Psoas muscle (tissue), 8 donors: ENCODE data around the gene SOD3. TPM values are rescaled to one million over a fixed set of nuclear protein-coding genes. Genes with fewer than 3 reads are reported as not detected.

Experiments used
- ATAC-seq, 4 donors: fragments of 200-7000 bp; cut with Tn5 transposase; one replicate each; pipeline ENCODE4 v1.9.1; 2020; ENCODE audit warnings: moderate library complexity in 3 of 4, mild to moderate bottlenecking in 2 of 4
- DNase-seq, 2 donors: peaks; one replicate each; pipeline ENCODE4 v3.0.0-alpha.2; 2020
- H3K27ac ChIP-seq: fragments of 200-600 bp; one replicate; pipeline ENCODE4 v1.8.0; 2022
- H3K27me3 ChIP-seq, 3 donors: fragments of 200-600 bp in 1 of 3; one replicate each; pipeline versions ENCODE4 v1.6.1 to v1.8.0; 2013 to 2022; ENCODE audit warnings: low read length in 2 of 3, mild to moderate bottlenecking in 2 of 3, moderate library complexity in 1 of 3; ENCODE audit not compliant: insufficient read depth in 3 of 3
- H3K36me3 ChIP-seq, 2 donors: fragments of 200-600 bp in 1 of 2; one replicate each; pipeline versions ENCODE4 v1.6.1 to v1.8.0; 2013 to 2022; ENCODE audit warnings: low read depth in 1 of 2, mild to moderate bottlenecking in 1 of 2, moderate library complexity in 1 of 2; ENCODE audit not compliant: insufficient read depth in 1 of 2
- H3K4me1 ChIP-seq: fragments of 200-600 bp; one replicate; pipeline ENCODE4 v1.8.0; 2022
- H3K4me3 ChIP-seq: fragments of 200-600 bp; one replicate; pipeline ENCODE4 v1.8.0; 2022; ENCODE audit warnings: mild to moderate bottlenecking
- H3K9me3 ChIP-seq: fragments of 200-600 bp; one replicate; pipeline ENCODE4 v1.8.0; 2022
- WGBS, 3 donors: extraction: QIAGEN DNeasy Blood & Tissue Kit; methylation state at CpG; one replicate each; pipeline versions ENCODE4 v1.1.6 to v1.1.7; 2013; 5-methylcytosine and 5-hydroxymethylcytosine counted together
- intact Hi-C, 2 donors: fragments of 100-400 bp; cut with DNase I; formaldehyde crosslinking; loops; one replicate each; pipeline versions ENCODE4 v1.11.0 to v1.14.2; 2022
- polyA plus RNA-seq, 3 donors: library from polyadenylated mRNA; stranded (reverse); fragments of 200-250 nt; gene quantifications; one replicate each; pipeline ENCODE4 v1.2.3, GENCODE V29; 2013
- total RNA-seq, 4 donors: library from RNA; stranded (reverse); fragmentation: NEBNext Ultra II Directional in 2 of 4; extraction: Animal tissue kit (Norgen Biotek cat#: 25700) in 2 of 4; gene quantifications; one replicate each; pipeline versions ENCODE4 v1.2.1 to v1.2.4, GENCODE V29; 2021 to 2023
- TF ChIP-seq, protein P1 (sequence below): fragments of 200-600 bp; IDR thresholded peaks from one replicate; pipeline ENCODE4 v1.8.0; 2022; ENCODE audit warnings: antibody characterized with exemption
- donor health status: healthy with polysubstance abuse.
- donor health status: DM: no; HTN: no; CAD: no; lungs with moderate emphysema.
- donor health status: Bipolar disorder and iron deficiency.
- donor health status: healthy.
- donor health status: DM: yes; HTN: yes; CAD: no.
- donor health status: DM: no; HTN: no; CAD: no.
- donor health status: DM: no; HTN: no; CAD: no.
- donor health status: DM: yes; HTN: yes; CAD: no.

Gene SOD3
- total and polyA plus RNA-seq, 7 donors, result 1.5 to 15.6 (median 5.3) TPM

DNA sequence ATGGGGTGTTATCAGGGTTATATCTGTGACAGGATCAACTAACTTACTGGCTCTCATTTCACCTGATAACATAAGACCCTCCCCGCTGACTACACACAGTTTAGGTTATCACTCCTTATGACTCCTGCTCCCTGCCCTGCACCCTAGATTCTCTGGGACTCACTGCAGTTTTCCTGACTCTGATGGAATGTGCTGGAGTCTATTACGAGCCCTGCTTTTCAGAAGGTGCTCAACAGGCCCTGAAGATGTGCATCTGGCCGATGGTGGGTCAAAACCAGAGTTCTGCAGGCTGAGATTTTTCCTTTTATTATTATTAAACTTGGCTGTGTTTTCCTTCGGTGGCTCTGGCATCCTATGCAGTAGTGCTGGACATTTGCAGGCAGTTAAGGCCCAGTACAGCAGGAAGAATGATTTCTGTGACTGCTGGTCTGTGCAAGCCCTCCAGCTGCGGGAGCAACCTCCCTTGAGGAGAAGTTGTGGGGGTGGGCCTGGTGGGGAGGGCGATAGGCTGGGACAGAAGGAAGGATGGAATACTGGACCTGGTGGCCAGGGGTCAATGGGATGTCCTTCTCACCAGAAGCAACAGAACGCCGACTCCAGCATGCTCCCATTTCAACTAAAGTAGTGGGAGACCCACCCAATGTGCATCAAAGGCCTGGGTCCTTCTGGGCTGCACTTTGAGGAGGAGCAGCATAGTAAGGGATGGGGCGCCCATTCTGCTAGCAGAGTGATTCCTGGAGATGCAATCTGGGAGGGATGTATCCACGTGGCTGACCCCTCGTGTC lies 11.0 kb downstream of the SOD3 start:
- Histone ChIP-seq H3K9me3 (no peaks in the 10 kb centered on the region), H3K27ac (no peak overlapping the region), H3K4me3 (no peak overlapping the region), H3K27me3 (no peaks in the 10 kb centered on the region), H3K4me1 (peaks cover 4% of the 10 kb centered on the region), H3K36me3 (peaks cover 0 to 14% of the 10 kb centered on the region in 2 donors)
- ATAC-seq (no peak), DNase-seq (no peak)
- intact Hi-C loops, result no loop called here
- WGBS, 3 donors, result 90 to 93% (median 91%) methylated on average over 11 of the region's 11 CpGs
- TF ChIP-seq, protein P1, sequence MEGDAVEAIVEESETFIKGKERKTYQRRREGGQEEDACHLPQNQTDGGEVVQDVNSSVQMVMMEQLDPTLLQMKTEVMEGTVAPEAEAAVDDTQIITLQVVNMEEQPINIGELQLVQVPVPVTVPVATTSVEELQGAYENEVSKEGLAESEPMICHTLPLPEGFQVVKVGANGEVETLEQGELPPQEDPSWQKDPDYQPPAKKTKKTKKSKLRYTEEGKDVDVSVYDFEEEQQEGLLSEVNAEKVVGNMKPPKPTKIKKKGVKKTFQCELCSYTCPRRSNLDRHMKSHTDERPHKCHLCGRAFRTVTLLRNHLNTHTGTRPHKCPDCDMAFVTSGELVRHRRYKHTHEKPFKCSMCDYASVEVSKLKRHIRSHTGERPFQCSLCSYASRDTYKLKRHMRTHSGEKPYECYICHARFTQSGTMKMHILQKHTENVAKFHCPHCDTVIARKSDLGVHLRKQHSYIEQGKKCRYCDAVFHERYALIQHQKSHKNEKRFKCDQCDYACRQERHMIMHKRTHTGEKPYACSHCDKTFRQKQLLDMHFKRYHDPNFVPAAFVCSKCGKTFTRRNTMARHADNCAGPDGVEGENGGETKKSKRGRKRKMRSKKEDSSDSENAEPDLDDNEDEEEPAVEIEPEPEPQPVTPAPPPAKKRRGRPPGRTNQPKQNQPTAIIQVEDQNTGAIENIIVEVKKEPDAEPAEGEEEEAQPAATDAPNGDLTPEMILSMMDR, result no peak

DNA sequence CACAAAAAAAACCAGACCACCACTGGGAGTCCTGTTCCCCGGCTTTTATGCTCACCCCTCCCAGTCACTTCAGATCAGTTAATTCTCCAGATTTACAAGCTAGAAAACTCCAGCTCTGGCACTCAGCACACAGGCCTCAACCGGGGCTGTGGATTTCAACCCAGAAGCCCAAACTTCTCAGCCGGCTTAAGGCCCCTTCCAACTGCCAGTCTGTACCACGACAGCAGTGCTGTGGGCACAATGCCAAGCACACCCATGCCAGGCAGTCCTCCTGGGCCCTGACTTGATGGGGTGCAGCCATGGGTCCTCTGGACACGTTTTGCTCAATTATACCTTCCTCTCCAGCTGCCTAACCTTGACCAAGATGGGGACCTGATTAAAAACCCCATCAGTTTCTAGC lies 12.2 kb downstream of the SOD3 start:
- WGBS, 3 donors, result 47 to 75% (median 49%) methylated on average over 5 of the region's 5 CpGs
- H3K27ac ChIP-seq, result no peak overlapping the region
- TF ChIP-seq, protein P1, result no peak
- no peak for DNase-seq
- no peaks in the 10 kb centered on the region for H3K4me1 ChIP-seq
- intact Hi-C loops, result no loop called here
- peaks cover 0 to 14% of the 10 kb centered on the region in 2 donors for H3K36me3 ChIP-seq
- ATAC-seq, result no peak
- H3K27me3 ChIP-seq, result no peaks in the 10 kb centered on the region
- no peak overlapping the region for H3K4me3 ChIP-seq
- no peaks in the 10 kb centered on the region for H3K9me3 ChIP-seq

DNA sequence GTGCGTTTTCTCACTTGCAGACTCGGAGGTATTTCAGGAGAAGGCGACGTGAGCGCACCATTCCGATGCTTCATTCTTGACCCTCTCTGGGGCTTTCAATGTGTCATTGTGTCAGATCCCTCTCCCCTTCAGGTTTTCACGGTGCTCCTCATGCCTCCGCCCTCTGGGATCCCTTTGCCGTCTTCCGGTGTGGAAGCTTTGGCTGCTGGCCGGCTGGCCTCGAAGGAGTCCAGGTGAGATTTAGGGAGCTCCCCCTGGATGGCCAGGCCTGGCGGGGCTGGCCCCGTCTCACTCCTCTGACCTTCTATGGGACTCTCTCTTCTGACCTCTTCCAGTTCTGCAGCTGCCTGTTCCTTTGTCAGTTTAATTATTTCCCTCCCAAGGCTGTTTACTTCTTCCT lies 12.9 kb downstream of the SOD3 start:
- H3K9me3 ChIP-seq, result no peaks in the 10 kb centered on the region
- H3K36me3 ChIP-seq, result peaks cover 0 to 14% of the 10 kb centered on the region in 2 donors
- 84 to 90% (median 86%) methylated on average over 14 of the region's 14 CpGs for WGBS, 3 donors
- H3K27ac ChIP-seq, result no peak overlapping the region
- no peak overlapping the region for H3K4me3 ChIP-seq
- intact Hi-C loops, result no loop called here
- no peak for ATAC-seq
- no peaks in the 10 kb centered on the region for H3K27me3 ChIP-seq
- no peak for DNase-seq
- no peaks in the 10 kb centered on the region for H3K4me1 ChIP-seq
- TF ChIP-seq, protein P1, result no peak

DNA sequence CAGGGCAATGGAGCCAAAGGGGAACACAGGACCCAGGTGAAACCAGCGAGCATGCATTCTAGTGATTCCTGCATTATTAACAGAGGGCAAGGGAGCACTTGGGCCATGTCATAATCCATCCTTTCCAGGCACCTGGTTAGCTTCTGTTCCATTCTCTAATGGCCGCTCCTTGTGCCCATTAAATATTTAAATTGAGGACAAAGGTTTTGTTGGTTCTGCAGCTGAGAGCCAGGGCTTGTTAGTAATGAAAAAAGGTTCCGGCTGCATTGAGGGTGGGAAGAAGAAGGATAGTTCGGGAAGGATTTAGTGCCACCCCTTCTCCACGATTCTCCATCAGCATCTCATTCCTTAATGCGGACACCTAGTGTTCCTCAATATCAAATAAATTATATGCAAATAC lies 13.6 kb downstream of the SOD3 start:
- H3K9me3 ChIP-seq, result no peaks in the 10 kb centered on the region
- intact Hi-C loops, result no loop called here
- no peak overlapping the region for H3K27ac ChIP-seq
- no peaks in the 10 kb centered on the region for H3K27me3 ChIP-seq
- TF ChIP-seq, protein P1, result no peak
- no peak overlapping the region for H3K4me3 ChIP-seq
- no peaks in the 10 kb centered on the region for H3K4me1 ChIP-seq
- no peak for DNase-seq
- H3K36me3 ChIP-seq, result peaks cover 0 to 14% of the 10 kb centered on the region in 2 donors
- WGBS, 3 donors, result 94 to 96% (median 95%) methylated on average over 6 of the region's 6 CpGs
- no peak for ATAC-seq

DNA sequence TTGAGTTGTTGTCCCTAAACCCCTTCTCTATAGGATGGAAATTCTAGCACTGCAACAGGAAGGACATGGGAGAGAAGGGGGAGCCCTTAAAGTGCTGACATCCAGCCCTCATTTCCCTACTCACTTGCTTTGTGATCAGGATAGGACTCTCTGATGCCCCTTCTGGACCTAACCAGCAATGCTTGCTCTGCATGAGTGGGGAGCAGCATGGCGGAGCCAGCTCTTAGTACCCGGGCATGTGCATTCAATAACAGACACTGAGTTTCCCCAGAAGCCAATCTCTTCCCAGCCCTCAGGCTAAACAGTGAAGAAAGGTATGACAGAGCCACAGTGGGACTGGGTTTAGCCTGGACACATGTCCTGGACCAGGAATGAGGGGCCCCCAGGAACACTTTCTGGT lies 14.0 kb downstream of the SOD3 start:
- no peak for ATAC-seq
- no peaks in the 10 kb centered on the region for H3K9me3 ChIP-seq
- peaks cover 0 to 14% of the 10 kb centered on the region in 2 donors for H3K36me3 ChIP-seq
- no peaks in the 10 kb centered on the region for H3K27me3 ChIP-seq
- intact Hi-C loops, result no loop called here
- H3K27ac ChIP-seq, result no peak overlapping the region
- H3K4me3 ChIP-seq, result no peak overlapping the region
- H3K4me1 ChIP-seq, result no peaks in the 10 kb centered on the region
- no peak for DNase-seq
- 81 to 96% (median 90%) methylated on average over 2 of the region's 2 CpGs for WGBS, 3 donors
- TF ChIP-seq, protein P1, result no peak
